CD4-positive, alpha-beta T cell (primary cell): ENCODE data around the gene CDRT15. TPM values are rescaled to one million over a fixed set of nuclear protein-coding genes. Genes with fewer than 3 reads are reported as not detected.

Experiments
- ATAC-seq: fragments of 200-7000 bp; cut with Tn5 transposase; one replicate; pipeline ENCODE4 v1.10.0; 2022; ENCODE audit warnings: mild to moderate bottlenecking; ENCODE audit not compliant: poor library complexity
- CTCF ChIA-PET: fragments of 350-600 bp; sonication (Branson Sonifier 250); formaldehyde crosslinking; loops from one replicate; lab custom pipeline; 2021; ENCODE audit warnings: antibody characterized with exemption, inconsistent platforms; lab: Charles Lee
- POLR2A ChIA-PET: fragments of 350-600 bp; sonication (Branson Sonifier 250); formaldehyde crosslinking; loops from one replicate; lab custom pipeline; 2021; ENCODE audit warnings: antibody characterized with exemption, inconsistent platforms; lab: Charles Lee
- DNase-seq, 14 experiments: peaks; one replicate each; pipeline ENCODE4 v3.0.0-alpha.2; 2013 to 2020; ENCODE audit warnings: mixed read lengths in 2 of 14
- H3K27ac ChIP-seq, 2 donors: one replicate each; pipeline versions ENCODE4 v1.5.1 to v1.7.0; 2013; ENCODE audit warnings: low read length in 2 of 2, low read depth in 1 of 2, mild to moderate bottlenecking in 1 of 2
- H3K27me3 ChIP-seq, 2 experiments: 1 replicate in 1 of 2; 2 replicates in 1 of 2; pipeline versions ENCODE4 v1.6.1 to v1.7.0; 2013; ENCODE audit warnings: low read length in 2 of 2, control low read depth in 1 of 2, mild to moderate bottlenecking in 1 of 2, moderate library complexity in 1 of 2; ENCODE audit not compliant: insufficient read depth in 2 of 2, control insufficient read depth in 1 of 2
- H3K36me3 ChIP-seq: one replicate; pipeline ENCODE4 v1.6.1; 2013; ENCODE audit warnings: low read length, control low read depth; ENCODE audit not compliant: insufficient read depth
- H3K4me1 ChIP-seq: one replicate; pipeline ENCODE4 v1.6.1; 2013; ENCODE audit warnings: low read length, control low read depth; ENCODE audit not compliant: insufficient read depth
- H3K4me3 ChIP-seq: one replicate; pipeline ENCODE4 v1.5.1; 2013; ENCODE audit warnings: mild to moderate bottlenecking, low read length, moderate library complexity
- H3K9me3 ChIP-seq, 2 experiments: 1 replicate in 1 of 2; 2 replicates in 1 of 2; pipeline versions ENCODE4 v1.6.1 to v1.7.0; 2013; ENCODE audit warnings: low read length in 2 of 2, mild to moderate bottlenecking in 2 of 2, control low read depth in 1 of 2, moderate library complexity in 1 of 2; ENCODE audit not compliant: control insufficient read depth in 1 of 2, insufficient read depth in 1 of 2
- H3K27ac Mint-ChIP-seq: one replicate; pipeline ENCODE4 v1.8.0; 2020; ENCODE audit warnings: mixed read lengths
- H3K27me3 Mint-ChIP-seq: one replicate; pipeline ENCODE4 v1.8.0; 2021; ENCODE audit warnings: mixed read lengths
- H3K36me3 Mint-ChIP-seq: one replicate; pipeline ENCODE4 v1.8.0; 2021; ENCODE audit warnings: low read depth, mixed read lengths
- H3K4me1 Mint-ChIP-seq: one replicate; pipeline ENCODE4 v1.8.0; 2021; ENCODE audit warnings: low read depth, mixed read lengths
- H3K4me3 Mint-ChIP-seq: one replicate; pipeline ENCODE4 v1.8.0; 2020; ENCODE audit warnings: mild to moderate bottlenecking, mixed read lengths
- H3K9me3 Mint-ChIP-seq: one replicate; pipeline ENCODE4 v1.8.0; 2020; ENCODE audit warnings: mixed read lengths
- CTCF ChIP-seq: fragments of 200-600 bp; IDR thresholded peaks from one replicate; pipeline ENCODE4 v1.8.0; 2022; ENCODE audit warnings: antibody characterized with exemption, mild to moderate bottlenecking
- intact Hi-C, 2 experiments: fragments of 100-400 bp; cut with DNase I in 1 of 2; cut with micrococcal nuclease in 1 of 2; formaldehyde crosslinking; loops; one replicate each; pipeline versions ENCODE4 v1.15.1 to v1.9.0; 2023 to 2025; cut with DNase I, micrococcal nuclease
- total RNA-seq, 174 experiments: library from RNA in 2 of 174; stranded (reverse) in 2 of 174; gene quantifications; one replicate each; pipeline ENCODE4 v1.2.3 and lab custom pipeline; 2021 to 2026

The CDRT15 gene
- total RNA-seq, 2 experiments from 2014 or later = not detected

- CTCF ChIA-PET = interaction anchor here (0.6 to 1.6 kb wide), 15 partner anchors 9 to 205 kb away, joined by 3 to 26 read pairs (median 4); partner anchors contain the start of gene HS3ST3B1
- DNase-seq (peak in 11 of 14 experiments; percentile 30 to 74 (median 44)), ATAC-seq (peak; percentile 45)
- H3K27ac ChIP-seq = peak overlapping the region; percentile 78 to 79
- TF ChIP-seq CTCF = peak; percentile 58
- peaks cover 11% of the 10 kb centered on the region for H3K36me3 ChIP-seq
- intact Hi-C loops = loop anchor here (5.0 to 10.0 kb wide), 4 partner anchors 86 to 1179 kb away; no protein-coding TSS in a partner anchor
- H3K27me3 ChIP-seq = no peaks in the 10 kb centered on the region
- Mint-ChIP-seq H3K27ac (peak overlapping the region; percentile 94), H3K9me3 (no peaks in the 10 kb centered on the region), H3K4me3 (peak overlapping the region; percentile 66), H3K27me3 (no peaks in the 10 kb centered on the region), H3K36me3 (peaks cover 11% of the 10 kb centered on the region), H3K4me1 (peaks cover 86% of the 10 kb centered on the region)
- POLR2A ChIA-PET = interaction anchor here (0.6 to 1.6 kb wide), 8 partner anchors 37 to 1171 kb away, joined by 3 to 24 read pairs (median 3); partner anchors contain the start of gene HS3ST3B1
- H3K4me3 ChIP-seq = no peak overlapping the region
- no peaks in the 10 kb centered on the region for H3K9me3 ChIP-seq
- peaks cover 86% of the 10 kb centered on the region for H3K4me1 ChIP-seq
Measured at GRCh38 chr17:14203388-14203787, 33.3 kb downstream of the CDRT15 start.

- peak overlapping the region; percentile 78 to 79 for H3K27ac ChIP-seq
- Mint-ChIP-seq H3K36me3 (peaks cover 4% of the 10 kb centered on the region), H3K4me1 (peaks cover 92% of the 10 kb centered on the region), H3K27ac (peak overlapping the region; percentile 94), H3K27me3 (no peaks in the 10 kb centered on the region), H3K4me3 (peak overlapping the region; percentile 73), H3K9me3 (no peaks in the 10 kb centered on the region)
- H3K4me3 ChIP-seq = no peak overlapping the region
- CTCF ChIA-PET = interaction anchor here (1.0 to 1.6 kb wide), 11 partner anchors 9 to 141 kb away, joined by 3 to 26 read pairs (median 4); partner anchors contain the start of gene HS3ST3B1
- ATAC-seq (no peak), DNase-seq (peak in 1 of 14 experiments; percentile 15)
- H3K27me3 ChIP-seq = no peaks in the 10 kb centered on the region
- H3K4me1 ChIP-seq = peaks cover 90% of the 10 kb centered on the region
- no peaks in the 10 kb centered on the region for H3K9me3 ChIP-seq
- no peak for TF ChIP-seq CTCF
- peaks cover 7% of the 10 kb centered on the region for H3K36me3 ChIP-seq
- intact Hi-C loops = loop anchor here (5.0 to 10.0 kb wide), 4 partner anchors 85 to 1178 kb away; no protein-coding TSS in a partner anchor
- POLR2A ChIA-PET = interaction anchor here (1.1 to 1.6 kb wide), 3 partner anchors 42 to 133 kb away, joined by 3 to 24 read pairs (median 5); partner anchors contain the start of gene HS3ST3B1
Measured at GRCh38 chr17:14202388-14203166, 34.1 kb downstream of the CDRT15 start.

- H3K36me3 Mint-ChIP-seq = no peaks in the 10 kb centered on the region
- DNase-seq = peak in 2 of 14 experiments; percentile 14 to 36
- intact Hi-C loops = loop anchor here (1.0 to 10.0 kb wide), 7 partner anchors 85 to 1177 kb away; partner anchors contain the start of gene COX10 (in 2 of the 2)
Measured at GRCh38 chr17:14201988-14202380, 34.7 kb downstream of the CDRT15 start.

More at GRCh38 chr17:14201988-14202380, 34.7 kb downstream of the CDRT15 start:
- H3K27me3 Mint-ChIP-seq = no peaks in the 10 kb centered on the region
- peak overlapping the region; percentile 94 for H3K27ac Mint-ChIP-seq
- H3K4me1 Mint-ChIP-seq = peaks cover 95% of the 10 kb centered on the region
- peak; percentile 1 for ATAC-seq
- H3K9me3 Mint-ChIP-seq = no peaks in the 10 kb centered on the region
- Histone ChIP-seq H3K4me1 (peaks cover 95% of the 10 kb centered on the region), H3K27me3 (no peaks in the 10 kb centered on the region), H3K4me3 (peak overlapping the region; percentile 10), H3K9me3 (no peaks in the 10 kb centered on the region), H3K27ac (peak overlapping the region; percentile 78 to 79), H3K36me3 (peaks cover 2% of the 10 kb centered on the region)
- TF ChIP-seq CTCF = no peak
- ChIA-PET CTCF (interaction anchor here (2.2 kb wide), 1 partner anchor 100 kb away, joined by 13 read pairs; the partner anchor contains the start of gene HS3ST3B1), POLR2A (interaction anchor here (0.7 to 6.9 kb wide), 5 partner anchors 68 to 226 kb away, joined by 3 to 111 read pairs (median 3); partner anchors contain the start of gene HS3ST3B1)
- peak overlapping the region; percentile 73 for H3K4me3 Mint-ChIP-seq
